HepG2 (cell line): ENCODE measurements around the gene NOC2L.

Experiments used
- ARHGAP35 ChIP-seq: sonication (generic); formaldehyde crosslinking; IDR thresholded peaks from 2 replicates; pipeline ENCODE4 v1.9.0; 2022; ENCODE audit warnings: mild to moderate bottlenecking, inconsistent platforms, moderate library complexity, missing genetic modification reagents, borderline replicate concordance
- EZH2 ChIP-seq: conservative IDR thresholded peaks from 2 replicates; pipeline ENCODE4 v1.6.1; 2012; ENCODE audit warnings: mild to moderate bottlenecking, low read depth, low read length, moderate library complexity
- JUND ChIP-seq: sonication (generic); formaldehyde crosslinking; IDR thresholded peaks from 2 replicates; pipeline ENCODE4 v1.8.0; 2022; ENCODE audit warnings: mild to moderate bottlenecking, missing genetic modification reagents
- ZGPAT ChIP-seq: IDR thresholded peaks from 2 replicates; pipeline ENCODE4 v1.6.1; 2016; ENCODE audit warnings: mild to moderate bottlenecking
- ZNF543 ChIP-seq: sonication (generic); formaldehyde crosslinking; IDR thresholded peaks from 2 replicates; pipeline ENCODE4 v1.4.0; 2020; ENCODE audit warnings: mild to moderate bottlenecking, missing genetic modification reagents
- TF ChIP-seq, protein P1 (sequence below): sonication (generic); formaldehyde crosslinking; IDR thresholded peaks from 2 replicates; pipeline ENCODE4 v1.4.0; 2020; ENCODE audit warnings: mild to moderate bottlenecking, missing genetic modification reagents

DNA sequence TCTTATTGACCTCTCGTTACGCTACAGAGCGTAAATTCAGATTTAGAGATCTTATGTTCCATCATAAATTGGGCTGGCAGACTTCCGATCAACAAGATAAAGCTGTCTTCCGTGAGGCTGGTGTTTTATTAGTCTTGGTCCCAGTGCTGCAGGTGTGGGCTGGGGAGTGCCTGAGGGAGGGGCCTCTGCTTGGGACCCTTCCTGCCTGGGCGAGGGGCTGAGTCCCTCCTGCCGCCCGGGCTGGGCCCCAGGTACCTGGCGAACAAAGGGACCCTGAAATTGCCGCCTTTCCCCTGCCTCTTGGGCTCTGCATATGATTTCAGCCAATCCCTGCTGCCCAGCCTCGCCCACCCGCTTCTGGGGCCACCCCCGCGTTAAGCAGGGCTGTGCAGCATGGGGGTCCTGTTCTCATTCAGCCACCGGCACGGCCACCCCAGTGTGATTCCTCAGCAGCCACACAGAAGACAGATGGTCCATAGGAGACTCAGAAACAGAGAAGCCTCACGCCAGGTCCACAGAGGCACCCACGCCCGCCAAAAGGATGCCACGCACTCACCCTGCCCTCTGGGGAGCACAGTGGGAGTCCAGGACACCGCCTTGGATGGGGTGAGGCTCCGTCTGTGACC is 41.5 kb downstream of the NOC2L start:
- TF ChIP-seq JUND, result no peak
- no peak for TF ChIP-seq ARHGAP35 (CRISPR knock-in tag)
- TF ChIP-seq, protein P1, sequence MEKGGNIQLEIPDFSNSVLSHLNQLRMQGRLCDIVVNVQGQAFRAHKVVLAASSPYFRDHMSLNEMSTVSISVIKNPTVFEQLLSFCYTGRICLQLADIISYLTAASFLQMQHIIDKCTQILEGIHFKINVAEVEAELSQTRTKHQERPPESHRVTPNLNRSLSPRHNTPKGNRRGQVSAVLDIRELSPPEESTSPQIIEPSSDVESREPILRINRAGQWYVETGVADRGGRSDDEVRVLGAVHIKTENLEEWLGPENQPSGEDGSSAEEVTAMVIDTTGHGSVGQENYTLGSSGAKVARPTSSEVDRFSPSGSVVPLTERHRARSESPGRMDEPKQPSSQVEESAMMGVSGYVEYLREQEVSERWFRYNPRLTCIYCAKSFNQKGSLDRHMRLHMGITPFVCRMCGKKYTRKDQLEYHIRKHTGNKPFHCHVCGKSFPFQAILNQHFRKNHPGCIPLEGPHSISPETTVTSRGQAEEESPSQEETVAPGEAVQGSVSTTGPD, result no peak
- no peak for TF ChIP-seq ZGPAT
- TF ChIP-seq EZH2, result no peak
- TF ChIP-seq ZNF543 (CRISPR knock-in tag), result no peak
